ENCODE measurements around the gene TEAD3. TPM values are rescaled to one million over a fixed set of nuclear protein-coding genes. Genes with fewer than 3 reads are reported as not detected.

The TEAD3 gene
- total and polyA plus RNA-seq, 7 donors = 12.1 to 44.3 (median 23.0) TPM

- Histone ChIP-seq H3K4me1 (peaks cover 4% of the 10 kb centered on the region), H3K4me3 (no peak overlapping the region), H3K27me3 (ENCODE audit: insufficient read depth in 3 of 3, low read length in 2 of 3) (no peaks in the 10 kb centered on the region), H3K27ac (no peak overlapping the region), H3K36me3 (ENCODE audit: insufficient read depth in 1 of 2, low read depth in 1 of 2) (peaks cover 4 to 92% of the 10 kb centered on the region in 2 donors), H3K9me3 (no peaks in the 10 kb centered on the region)
- 76 to 82% (median 78%) methylated on average over 14 of the region's 14 CpGs for WGBS, 3 donors
- ATAC-seq (no peak), DNase-seq (peak in 1 of 2 donors; percentile 46)
- intact Hi-C loops (cut with DNase I) = no loop called here
- TF ChIP-seq CTCF (IDR thresholded peaks at IDR 0.05) = no peak
These were observed 20.9 kb downstream of the TEAD3 start for GRCh38 chr6:35476004-35476403.

- Histone ChIP-seq H3K27ac (no peak overlapping the region), H3K4me1 (peaks cover 8% of the 10 kb centered on the region), H3K27me3 (ENCODE audit: insufficient read depth in 3 of 3, low read length in 2 of 3) (no peaks in the 10 kb centered on the region), H3K36me3 (ENCODE audit: insufficient read depth in 1 of 2, low read depth in 1 of 2) (peaks cover 4 to 92% of the 10 kb centered on the region in 2 donors), H3K4me3 (no peak overlapping the region), H3K9me3 (no peaks in the 10 kb centered on the region)
- DNase-seq (peak in 1 of 2 donors; percentile 50), ATAC-seq (no peak)
- TF ChIP-seq CTCF (IDR thresholded peaks at IDR 0.05) = no peak
- intact Hi-C loops (cut with DNase I) = no loop called here
- WGBS, 3 donors = 77 to 82% (median 77%) methylated on average over 4 of the region's 4 CpGs
These were observed 21.3 kb downstream of the TEAD3 start for GRCh38 chr6:35475573-35475972.

- Histone ChIP-seq H3K4me1 (peaks cover 12% of the 10 kb centered on the region), H3K36me3 (ENCODE audit: insufficient read depth in 1 of 2, low read depth in 1 of 2) (peaks cover 4 to 92% of the 10 kb centered on the region in 2 donors), H3K4me3 (no peak overlapping the region), H3K27me3 (ENCODE audit: insufficient read depth in 3 of 3, low read length in 2 of 3) (no peaks in the 10 kb centered on the region), H3K9me3 (no peaks in the 10 kb centered on the region), H3K27ac (no peak overlapping the region)
- DNase-seq (peak in 1 of 2 donors; percentile 34), ATAC-seq (no peak)
- intact Hi-C loops (cut with DNase I) = no loop called here
- no peak for TF ChIP-seq CTCF (IDR thresholded peaks at IDR 0.05)
- 90 to 93% (median 92%) methylated on average over 19 to 20 of the region's 20 CpGs for WGBS, 3 donors
These were observed 21.8 kb downstream of the TEAD3 start for GRCh38 chr6:35474942-35475570.

GRCh38 chr6:35474131-35474941, 22.5 kb downstream of the TEAD3 start:
- Histone ChIP-seq H3K4me1 (peaks cover 17% of the 10 kb centered on the region), H3K27me3 (ENCODE audit: insufficient read depth in 3 of 3, low read length in 2 of 3) (no peaks in the 10 kb centered on the region), H3K4me3 (no peak overlapping the region), H3K27ac (no peak overlapping the region), H3K9me3 (no peaks in the 10 kb centered on the region), H3K36me3 (ENCODE audit: insufficient read depth in 1 of 2, low read depth in 1 of 2) (peaks cover 4 to 92% of the 10 kb centered on the region in 2 donors)
- peak in 1 of 4 donors; percentile 4 for ATAC-seq
- no peak for TF ChIP-seq CTCF (IDR thresholded peaks at IDR 0.05)
- DNase-seq = peak in 1 of 2 donors; percentile 51
- intact Hi-C loops (cut with DNase I) = no loop called here
- WGBS, 3 donors = 83 to 84% (median 83%) methylated on average over 13 to 14 of the region's 14 CpGs

Data from psoas muscle (tissue), 8 donors.